SH-SY5Y (cell line): ENCODE measurements around the gene DEGS2.

Source experiments
- GATA2 ChIP-seq: IDR thresholded peaks from 2 replicates; pipeline ENCODE4 v1.6.1; 2011; ENCODE audit warnings: mild to moderate bottlenecking, low read depth, low read length
- GATA3 ChIP-seq: IDR thresholded peaks from 2 replicates; pipeline ENCODE4 v1.6.1; 2011; ENCODE audit warnings: low read depth, mild to moderate bottlenecking, low read length, moderate library complexity

GRCh38 chr14:100165376-100165775, 5.9 kb upstream of the DEGS2 start:
- no peak for TF ChIP-seq GATA2
- TF ChIP-seq GATA3: no peak
